ENCODE results near the gene SCT. TPM values are rescaled to one million over a fixed set of nuclear protein-coding genes. Genes with fewer than 3 reads are reported as not detected.

SCT gene
- total RNA-seq, 1 experiment from 2014 or later = not detected

DNA sequence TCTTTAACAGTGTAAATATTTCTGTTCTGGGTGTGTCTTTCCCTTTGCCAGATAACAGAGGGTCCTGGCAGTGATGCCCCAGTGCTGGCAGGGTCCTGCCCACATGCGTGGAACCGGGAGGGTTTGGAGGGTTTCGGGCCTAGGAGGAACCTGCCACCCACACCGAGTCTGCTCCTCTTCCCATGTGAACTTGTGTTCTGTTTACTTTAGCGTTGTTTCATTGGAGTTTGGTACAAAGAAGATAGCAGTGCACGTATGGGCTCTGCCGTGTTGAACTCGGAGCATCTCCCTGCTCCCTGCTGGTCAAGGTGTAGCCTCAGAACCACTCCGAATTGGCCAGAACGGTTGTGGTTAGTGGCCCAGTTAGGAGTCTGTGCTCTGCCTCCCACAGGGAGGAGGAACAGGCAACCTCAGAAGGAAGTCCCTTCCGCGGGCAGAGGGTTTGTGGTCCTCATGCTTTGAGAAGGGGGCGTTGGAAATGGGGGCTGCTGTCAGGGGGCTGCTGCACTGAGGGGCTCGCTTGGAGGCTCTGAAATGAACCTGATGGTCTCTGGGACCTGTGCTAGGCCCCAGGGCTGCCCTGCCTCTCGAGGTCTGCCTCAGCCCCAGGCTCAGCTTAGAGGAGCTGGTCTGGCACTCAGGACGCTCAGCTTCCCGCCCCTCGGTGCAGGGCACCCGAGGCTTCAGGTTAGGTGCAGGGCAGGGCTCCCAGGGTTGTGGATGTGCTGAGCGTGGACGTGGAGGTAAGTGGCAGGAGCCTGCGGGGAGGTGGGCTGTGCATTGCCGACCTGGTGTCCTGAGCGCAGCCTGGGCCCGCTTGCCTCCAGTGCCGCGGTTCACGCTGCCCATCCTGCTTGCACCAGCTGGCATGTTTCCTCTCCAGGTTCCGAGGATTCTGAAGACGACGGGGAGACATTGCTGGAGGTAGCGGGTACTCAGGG, 40.3 kb downstream of the SCT start:
- Histone ChIP-seq H3K4me3 (ENCODE audit: low read depth in 2 of 2, low read length in 2 of 2) (no peak overlapping the region), H3K27me3 (ENCODE audit: control insufficient read depth, insufficient read depth, low read length) (no peaks in the 10 kb centered on the region), H3K4me1 (ENCODE audit: control insufficient read depth, insufficient read depth, low read length) (no peaks in the 10 kb centered on the region), H3K27ac (ENCODE audit: low read length) (no peak overlapping the region), H3K9me3 (ENCODE audit: control insufficient read depth, insufficient read depth, low read depth, low read length) (no peaks in the 10 kb centered on the region), H3K36me3 (ENCODE audit: control insufficient read depth, insufficient read depth, low read length) (peaks cover 12% of the 10 kb centered on the region; the same call in 1 of the 2 replicates)
- ChIA-PET POLR2A (no interaction called here), CTCF (no interaction called here)
- DNase-seq (ENCODE audit: low read depth, low spot score) (no peak), ATAC-seq (0 out of 2 replicates have a peak, but pooled peaks have one; percentile 25)
- TF ChIP-seq TCF7L2 (IDR thresholded peaks at IDR 0.05; ENCODE audit: low read depth, low read length) (no peak), POLR2AphosphoS5 (IDR thresholded peaks at IDR 0.05; ENCODE audit: low read depth, low read length) (no peak; the same call in 1 of the 2 replicates), SIN3A (IDR thresholded peaks at IDR 0.05; ENCODE audit: borderline replicate concordance, insufficient read depth, low read depth, low read length) (no peak)
- TF ChIP-seq, protein P1, sequence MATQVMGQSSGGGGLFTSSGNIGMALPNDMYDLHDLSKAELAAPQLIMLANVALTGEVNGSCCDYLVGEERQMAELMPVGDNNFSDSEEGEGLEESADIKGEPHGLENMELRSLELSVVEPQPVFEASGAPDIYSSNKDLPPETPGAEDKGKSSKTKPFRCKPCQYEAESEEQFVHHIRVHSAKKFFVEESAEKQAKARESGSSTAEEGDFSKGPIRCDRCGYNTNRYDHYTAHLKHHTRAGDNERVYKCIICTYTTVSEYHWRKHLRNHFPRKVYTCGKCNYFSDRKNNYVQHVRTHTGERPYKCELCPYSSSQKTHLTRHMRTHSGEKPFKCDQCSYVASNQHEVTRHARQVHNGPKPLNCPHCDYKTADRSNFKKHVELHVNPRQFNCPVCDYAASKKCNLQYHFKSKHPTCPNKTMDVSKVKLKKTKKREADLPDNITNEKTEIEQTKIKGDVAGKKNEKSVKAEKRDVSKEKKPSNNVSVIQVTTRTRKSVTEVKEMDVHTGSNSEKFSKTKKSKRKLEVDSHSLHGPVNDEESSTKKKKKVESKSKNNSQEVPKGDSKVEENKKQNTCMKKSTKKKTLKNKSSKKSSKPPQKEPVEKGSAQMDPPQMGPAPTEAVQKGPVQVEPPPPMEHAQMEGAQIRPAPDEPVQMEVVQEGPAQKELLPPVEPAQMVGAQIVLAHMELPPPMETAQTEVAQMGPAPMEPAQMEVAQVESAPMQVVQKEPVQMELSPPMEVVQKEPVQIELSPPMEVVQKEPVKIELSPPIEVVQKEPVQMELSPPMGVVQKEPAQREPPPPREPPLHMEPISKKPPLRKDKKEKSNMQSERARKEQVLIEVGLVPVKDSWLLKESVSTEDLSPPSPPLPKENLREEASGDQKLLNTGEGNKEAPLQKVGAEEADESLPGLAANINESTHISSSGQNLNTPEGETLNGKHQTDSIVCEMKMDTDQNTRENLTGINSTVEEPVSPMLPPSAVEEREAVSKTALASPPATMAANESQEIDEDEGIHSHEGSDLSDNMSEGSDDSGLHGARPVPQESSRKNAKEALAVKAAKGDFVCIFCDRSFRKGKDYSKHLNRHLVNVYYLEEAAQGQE (IDR thresholded peaks at IDR 0.05; ENCODE audit: insufficient read depth in 1 of 2, low read depth in 2 of 2, low read length in 1 of 2) = no peak
- TF ChIP-seq, protein P2, sequence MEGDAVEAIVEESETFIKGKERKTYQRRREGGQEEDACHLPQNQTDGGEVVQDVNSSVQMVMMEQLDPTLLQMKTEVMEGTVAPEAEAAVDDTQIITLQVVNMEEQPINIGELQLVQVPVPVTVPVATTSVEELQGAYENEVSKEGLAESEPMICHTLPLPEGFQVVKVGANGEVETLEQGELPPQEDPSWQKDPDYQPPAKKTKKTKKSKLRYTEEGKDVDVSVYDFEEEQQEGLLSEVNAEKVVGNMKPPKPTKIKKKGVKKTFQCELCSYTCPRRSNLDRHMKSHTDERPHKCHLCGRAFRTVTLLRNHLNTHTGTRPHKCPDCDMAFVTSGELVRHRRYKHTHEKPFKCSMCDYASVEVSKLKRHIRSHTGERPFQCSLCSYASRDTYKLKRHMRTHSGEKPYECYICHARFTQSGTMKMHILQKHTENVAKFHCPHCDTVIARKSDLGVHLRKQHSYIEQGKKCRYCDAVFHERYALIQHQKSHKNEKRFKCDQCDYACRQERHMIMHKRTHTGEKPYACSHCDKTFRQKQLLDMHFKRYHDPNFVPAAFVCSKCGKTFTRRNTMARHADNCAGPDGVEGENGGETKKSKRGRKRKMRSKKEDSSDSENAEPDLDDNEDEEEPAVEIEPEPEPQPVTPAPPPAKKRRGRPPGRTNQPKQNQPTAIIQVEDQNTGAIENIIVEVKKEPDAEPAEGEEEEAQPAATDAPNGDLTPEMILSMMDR (IDR thresholded peaks at IDR 0.05) = no peak
- BruUV-seq (replicated peaks) = no TSS peak
- in situ Hi-C loops (cut with HindIII; ENCODE audit: low pct_unique_long_range_greater_than_20kb, low sequenced_read_pairs) (no loop called here), intact Hi-C loops (cut with micrococcal nuclease; ENCODE audit: unreplicated experiment) (no loop called here)

DNA sequence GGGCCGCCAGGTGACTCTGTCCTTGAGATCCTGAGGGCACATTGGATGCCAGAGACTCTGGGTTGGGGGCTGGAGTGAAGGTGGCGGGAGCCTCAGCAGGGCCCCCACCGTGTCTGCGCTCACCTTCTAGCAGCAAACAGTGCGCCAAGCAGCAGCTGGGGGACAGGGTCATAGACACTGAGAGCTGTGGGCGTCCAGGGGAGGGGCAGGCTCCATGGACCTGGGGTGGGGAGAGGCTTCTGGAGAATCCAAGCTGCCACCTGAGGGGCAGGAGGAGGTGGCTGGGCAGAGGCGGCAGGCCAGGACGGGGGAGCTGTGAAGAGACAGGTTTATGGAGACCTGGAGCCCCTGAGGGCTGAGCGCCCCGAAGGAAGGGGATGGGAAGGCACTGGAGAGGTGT, 42.7 kb downstream of the SCT start:
- in situ Hi-C loops (cut with HindIII; ENCODE audit: low pct_unique_long_range_greater_than_20kb, low sequenced_read_pairs) = no loop called here
- H3K4me1 ChIP-seq (ENCODE audit: control insufficient read depth, insufficient read depth, low read length) = peaks cover 10% of the 10 kb centered on the region

More for the DNA sequence above, 42.7 kb downstream of the SCT start:
- H3K9me3 ChIP-seq (ENCODE audit: control insufficient read depth, insufficient read depth, low read depth, low read length) = no peaks in the 10 kb centered on the region
- no peak for ATAC-seq
- ChIA-PET POLR2A (interaction anchor here (0.6 to 1.0 kb wide), 3 partner anchors 10 to 110 kb away, joined by 3 to 5 read pairs (median 4); no protein-coding TSS in a partner anchor), CTCF (no interaction called here)
- intact Hi-C loops (cut with micrococcal nuclease; ENCODE audit: unreplicated experiment) = no loop called here
- H3K36me3 ChIP-seq (ENCODE audit: control insufficient read depth, insufficient read depth, low read length) = peaks cover 10% of the 10 kb centered on the region; the same call in 1 of the 2 replicates
- no peaks in the 10 kb centered on the region for H3K27me3 ChIP-seq (ENCODE audit: control insufficient read depth, insufficient read depth, low read length)
- H3K27ac ChIP-seq (ENCODE audit: low read length) = no peak overlapping the region
- BruUV-seq (replicated peaks) = no TSS peak
- TF ChIP-seq TCF7L2 (IDR thresholded peaks at IDR 0.05; ENCODE audit: low read depth, low read length) (no peak), SIN3A (IDR thresholded peaks at IDR 0.05; ENCODE audit: borderline replicate concordance, insufficient read depth, low read depth, low read length) (no peak), POLR2AphosphoS5 (IDR thresholded peaks at IDR 0.05; ENCODE audit: low read depth, low read length) (no peak)
- TF ChIP-seq, protein P1 (IDR thresholded peaks at IDR 0.05; ENCODE audit: insufficient read depth in 1 of 2, low read depth in 2 of 2, low read length in 1 of 2) = no peak
- TF ChIP-seq, protein P2 (IDR thresholded peaks at IDR 0.05) = no peak
- H3K4me3 ChIP-seq (ENCODE audit: low read depth in 2 of 2, low read length in 2 of 2) = no peak overlapping the region
- DNase-seq (ENCODE audit: low read depth, low spot score) = no peak

Measured in Panc1 (cell line).